Aorta (tissue), 5 donors: ENCODE data around the gene LIMS2. TPM values are rescaled to one million over a fixed set of nuclear protein-coding genes. Genes with fewer than 3 reads are reported as not detected.

ENCODE experiments used
- ATAC-seq: fragments of 200-7000 bp; cut with Tn5 transposase; one replicate; pipeline ENCODE4 v1.9.1; 2022; ENCODE audit warnings: moderate library complexity; ENCODE audit not compliant: low FRiP score
- DNase-seq, 2 donors: peaks; one replicate each; pipeline ENCODE4 v3.0.0-alpha.2; 2020
- H3K27ac ChIP-seq, 2 donors: one replicate each; pipeline ENCODE4 v1.5.1; 2013; ENCODE audit warnings: low read length in 2 of 2, mild to moderate bottlenecking in 2 of 2, moderate library complexity in 2 of 2, control low read depth in 1 of 2, inconsistent platforms in 1 of 2, low read depth in 1 of 2
- H3K27me3 ChIP-seq, 2 donors: one replicate each; pipeline ENCODE4 v1.6.1; 2013; ENCODE audit warnings: control low read depth in 1 of 2, low read length in 1 of 2, mild to moderate bottlenecking in 1 of 2, moderate library complexity in 1 of 2; ENCODE audit not compliant: insufficient read depth in 2 of 2, control insufficient read depth in 1 of 2
- H3K36me3 ChIP-seq, 2 donors: one replicate each; pipeline ENCODE4 v1.6.1; 2013; ENCODE audit warnings: control low read depth in 1 of 2, low read length in 1 of 2, mild to moderate bottlenecking in 1 of 2; ENCODE audit not compliant: insufficient read depth in 2 of 2, control insufficient read depth in 1 of 2
- H3K4me1 ChIP-seq, 2 donors: one replicate each; pipeline ENCODE4 v1.6.1; 2013; ENCODE audit warnings: low read length in 2 of 2, control low read depth in 1 of 2, mild to moderate bottlenecking in 1 of 2, moderate library complexity in 1 of 2; ENCODE audit not compliant: insufficient read depth in 2 of 2, control insufficient read depth in 1 of 2
- H3K4me3 ChIP-seq, 2 donors: one replicate each; pipeline ENCODE4 v1.5.1; 2013; ENCODE audit warnings: low read length in 2 of 2, control low read depth in 1 of 2, mild to moderate bottlenecking in 1 of 2
- H3K9me3 ChIP-seq: one replicate; pipeline ENCODE4 v1.6.1; 2013; ENCODE audit warnings: mild to moderate bottlenecking, low read length; ENCODE audit not compliant: control insufficient read depth
- WGBS, 2 donors: extraction: QIAGEN DNeasy Blood & Tissue Kit; methylation state at CpG; one replicate each; pipeline ENCODE4 v1.1.7; 2013; 5-methylcytosine and 5-hydroxymethylcytosine counted together
- intact Hi-C, 2 donors: fragments of 100-400 bp; cut with DNase I; formaldehyde crosslinking; loops; one replicate each; pipeline versions ENCODE4 v1.14.2 to v1.15.0; 2022
- polyA plus RNA-seq, 2 donors: library from polyadenylated mRNA; stranded (reverse); fragments of 200-250 nt; gene quantifications; one replicate each; pipeline ENCODE4 v1.2.3, GENCODE V29; 2013
- total RNA-seq, 2 donors: library from RNA; stranded (reverse); fragmentation: NEBNext Ultra II Directional; extraction: Animal tissue kit (Norgen Biotek cat#: 25700); gene quantifications; one replicate each; pipeline ENCODE4 v1.2.1, GENCODE V29; 2021
- donor health status: healthy with polysubstance abuse.
- donor health status: Bipolar disorder and iron deficiency.
- donor health status: DM: no; HTN: no; CAD: no.
- donor health status: DM: no; HTN: no; CAD: no.
- donor health status: DM: yes; HTN: yes; CAD: no.

LIMS2 gene
- total and polyA plus RNA-seq, 4 donors, result 188 to 2,193 (median 218) TPM

- no peak for ATAC-seq
- WGBS, 2 donors, result 96 to 98% methylated on average over 20 to 21 of the region's 21 CpGs
- no peaks in the 10 kb centered on the region for H3K36me3 ChIP-seq
- no peaks in the 10 kb centered on the region for H3K4me1 ChIP-seq
- no peak overlapping the region for H3K27ac ChIP-seq
- intact Hi-C loops, result no loop called here
- DNase-seq, result peak; percentile 28 to 38
- H3K4me3 ChIP-seq, result no peak overlapping the region
- H3K27me3 ChIP-seq, result no peaks in the 10 kb centered on the region
- no peaks in the 10 kb centered on the region for H3K9me3 ChIP-seq
Observed at GRCh38 chr2:127622561-127623387, 52.6 kb downstream of the LIMS2 start.

- no peak overlapping the region for H3K27ac ChIP-seq
- no peaks in the 10 kb centered on the region for H3K27me3 ChIP-seq
- WGBS, 2 donors, result 97 to 98% methylated on average over 15 of the region's 15 CpGs
- DNase-seq (peak in 1 of 2 donors; percentile 71), ATAC-seq (no peak)
- H3K9me3 ChIP-seq, result no peaks in the 10 kb centered on the region
- intact Hi-C loops, result no loop called here
- H3K4me3 ChIP-seq, result no peak overlapping the region
- H3K36me3 ChIP-seq, result no peaks in the 10 kb centered on the region
- no peaks in the 10 kb centered on the region for H3K4me1 ChIP-seq
Observed at GRCh38 chr2:127621981-127622431, 53.3 kb downstream of the LIMS2 start.

- Histone ChIP-seq H3K9me3 (no peaks in the 10 kb centered on the region), H3K27ac (no peak overlapping the region), H3K36me3 (no peaks in the 10 kb centered on the region), H3K27me3 (no peaks in the 10 kb centered on the region), H3K4me3 (no peak overlapping the region), H3K4me1 (no peaks in the 10 kb centered on the region)
- DNase-seq, result no peak
- no peak for ATAC-seq
- 90 to 93% methylated on average over 3 of the region's 3 CpGs for WGBS, 2 donors
- intact Hi-C loops, result no loop called here
Observed at GRCh38 chr2:127620866-127621265, 54.5 kb downstream of the LIMS2 start.

GRCh38 chr2:127619877-127620705, 55.2 kb downstream of the LIMS2 start:
- H3K4me1 ChIP-seq, result no peaks in the 10 kb centered on the region
- no peaks in the 10 kb centered on the region for H3K27me3 ChIP-seq
- ATAC-seq (no peak), DNase-seq (peak; percentile 38 to 70)
- no peak overlapping the region for H3K4me3 ChIP-seq
- WGBS, 2 donors, result 84 to 86% methylated on average over 14 to 16 of the region's 16 CpGs
- intact Hi-C loops, result no loop called here
- H3K27ac ChIP-seq, result no peak overlapping the region
- H3K9me3 ChIP-seq, result no peaks in the 10 kb centered on the region
- no peaks in the 10 kb centered on the region for H3K36me3 ChIP-seq

- no peak overlapping the region for H3K4me3 ChIP-seq
- DNase-seq (peak in 1 of 2 donors; percentile 45), ATAC-seq (no peak)
- intact Hi-C loops, result no loop called here
- H3K36me3 ChIP-seq, result no peaks in the 10 kb centered on the region
- no peaks in the 10 kb centered on the region for H3K9me3 ChIP-seq
- 98% methylated on average over 5 to 6 of the region's 6 CpGs for WGBS, 2 donors
- no peak overlapping the region for H3K27ac ChIP-seq
- H3K4me1 ChIP-seq, result no peaks in the 10 kb centered on the region
- H3K27me3 ChIP-seq, result no peaks in the 10 kb centered on the region
Observed at GRCh38 chr2:127619203-127619590, 56.1 kb downstream of the LIMS2 start.

- 74 to 78% methylated on average over 7 of the region's 7 CpGs for WGBS, 2 donors
- DNase-seq (peak in 1 of 2 donors; percentile 23), ATAC-seq (no peak)
- Histone ChIP-seq H3K4me1 (no peaks in the 10 kb centered on the region), H3K27me3 (no peaks in the 10 kb centered on the region), H3K36me3 (no peaks in the 10 kb centered on the region), H3K9me3 (no peaks in the 10 kb centered on the region), H3K4me3 (no peak overlapping the region), H3K27ac (no peak overlapping the region)
- intact Hi-C loops, result no loop called here
Observed at GRCh38 chr2:127618551-127619202, 56.7 kb downstream of the LIMS2 start.

GRCh38 chr2:127615511-127616166, 59.7 kb downstream of the LIMS2 start:
- no peaks in the 10 kb centered on the region for H3K4me1 ChIP-seq
- H3K27ac ChIP-seq, result no peak overlapping the region
- peaks cover 1% of the 10 kb centered on the region for H3K9me3 ChIP-seq
- no peaks in the 10 kb centered on the region for H3K36me3 ChIP-seq
- H3K27me3 ChIP-seq, result no peaks in the 10 kb centered on the region
- DNase-seq (peak in 1 of 2 donors; percentile 45), ATAC-seq (no peak)
- 85 to 88% methylated on average over 18 of the region's 18 CpGs for WGBS, 2 donors
- no peak overlapping the region for H3K4me3 ChIP-seq
- intact Hi-C loops, result no loop called here

GRCh38 chr2:127614731-127615130, 60.6 kb downstream of the LIMS2 start:
- intact Hi-C loops, result no loop called here
- H3K27ac ChIP-seq, result no peak overlapping the region
- H3K9me3 ChIP-seq, result peaks cover 1% of the 10 kb centered on the region
- H3K4me3 ChIP-seq, result no peak overlapping the region
- no peaks in the 10 kb centered on the region for H3K4me1 ChIP-seq
- WGBS, 2 donors, result 61 to 77% methylated on average over 3 of the region's 3 CpGs
- ATAC-seq, result no peak
- no peaks in the 10 kb centered on the region for H3K36me3 ChIP-seq
- DNase-seq, result peak in 1 of 2 donors; percentile 31
- H3K27me3 ChIP-seq, result no peaks in the 10 kb centered on the region
